DOHH2 (cell line): ENCODE results near the gene RNASE3.

Experiments used
- EZH2phosphoT487 ChIP-seq: fragments of 200-600 bp; sonication (generic); IDR thresholded peaks from 2 replicates; pipeline ENCODE4 v1.6.1; 2017; ENCODE audit warnings: borderline replicate concordance, mild to moderate bottlenecking, antibody characterized with exemption, low read length, moderate library complexity, mixed read lengths
- TF ChIP-seq, protein P1 (sequence below): fragments of 200-600 bp; sonication (generic); IDR thresholded peaks from one replicate; pipeline ENCODE4 v1.5.1; 2014; ENCODE audit warnings: antibody characterized with exemption, mild to moderate bottlenecking, low read depth, low read length; ENCODE audit not compliant: poor library complexity, severe bottlenecking

DNA sequence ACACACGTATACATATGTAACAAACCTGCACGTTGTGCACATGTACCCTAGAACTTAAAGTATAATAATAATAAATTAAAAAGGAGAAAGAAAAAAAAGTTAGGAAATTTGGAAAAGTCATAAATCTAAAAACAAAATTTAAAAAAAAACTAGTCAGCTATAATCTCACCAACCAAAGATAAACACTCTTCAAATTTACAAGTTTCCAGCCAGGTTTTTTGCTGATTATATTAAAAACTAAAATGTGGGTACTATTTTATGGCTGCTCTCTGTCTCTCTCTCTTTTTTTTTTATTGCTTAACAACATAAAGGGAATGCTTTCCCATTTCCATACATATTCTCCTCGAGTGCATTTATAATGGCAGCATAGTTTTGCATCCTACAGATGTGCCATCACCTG is 25.0 kb upstream of the RNASE3 start:
- TF ChIP-seq, protein P1, sequence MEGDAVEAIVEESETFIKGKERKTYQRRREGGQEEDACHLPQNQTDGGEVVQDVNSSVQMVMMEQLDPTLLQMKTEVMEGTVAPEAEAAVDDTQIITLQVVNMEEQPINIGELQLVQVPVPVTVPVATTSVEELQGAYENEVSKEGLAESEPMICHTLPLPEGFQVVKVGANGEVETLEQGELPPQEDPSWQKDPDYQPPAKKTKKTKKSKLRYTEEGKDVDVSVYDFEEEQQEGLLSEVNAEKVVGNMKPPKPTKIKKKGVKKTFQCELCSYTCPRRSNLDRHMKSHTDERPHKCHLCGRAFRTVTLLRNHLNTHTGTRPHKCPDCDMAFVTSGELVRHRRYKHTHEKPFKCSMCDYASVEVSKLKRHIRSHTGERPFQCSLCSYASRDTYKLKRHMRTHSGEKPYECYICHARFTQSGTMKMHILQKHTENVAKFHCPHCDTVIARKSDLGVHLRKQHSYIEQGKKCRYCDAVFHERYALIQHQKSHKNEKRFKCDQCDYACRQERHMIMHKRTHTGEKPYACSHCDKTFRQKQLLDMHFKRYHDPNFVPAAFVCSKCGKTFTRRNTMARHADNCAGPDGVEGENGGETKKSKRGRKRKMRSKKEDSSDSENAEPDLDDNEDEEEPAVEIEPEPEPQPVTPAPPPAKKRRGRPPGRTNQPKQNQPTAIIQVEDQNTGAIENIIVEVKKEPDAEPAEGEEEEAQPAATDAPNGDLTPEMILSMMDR: no peak
- no peak for TF ChIP-seq EZH2phosphoT487
